Esophagus (tissue), 2 donors: Measurements from ENCODE around the gene SERF1B. TPM values are rescaled to one million over a fixed set of nuclear protein-coding genes. Genes with fewer than 3 reads are reported as not detected.
"Not testable (repeated sequence)": the region's sequence is repeated elsewhere in the genome, so short reads cannot be mapped to it uniquely, and the experiment has no call there.

ENCODE experiments used
- H3K27ac ChIP-seq, 2 donors: one replicate each; pipeline ENCODE4 v1.5.1; 2013; ENCODE audit warnings: low read depth in 2 of 2, mild to moderate bottlenecking in 2 of 2, inconsistent platforms in 1 of 2, low read length in 1 of 2, moderate library complexity in 1 of 2
- H3K27me3 ChIP-seq, 2 donors: one replicate each; pipeline ENCODE4 v1.6.1; 2013; ENCODE audit warnings: low read length in 2 of 2, control low read depth in 1 of 2, mild to moderate bottlenecking in 1 of 2; ENCODE audit not compliant: insufficient read depth in 2 of 2, control insufficient read depth in 1 of 2
- H3K36me3 ChIP-seq, 2 donors: one replicate each; pipeline ENCODE4 v1.6.1; 2013; ENCODE audit warnings: low read length in 1 of 2; ENCODE audit not compliant: control insufficient read depth in 2 of 2, insufficient read depth in 2 of 2
- H3K4me1 ChIP-seq, 2 donors: one replicate each; pipeline ENCODE4 v1.6.1; 2013; ENCODE audit warnings: low read length in 1 of 2; ENCODE audit not compliant: control insufficient read depth in 2 of 2, insufficient read depth in 2 of 2
- H3K4me3 ChIP-seq, 2 donors: one replicate each; pipeline ENCODE4 v1.5.1; 2013; ENCODE audit warnings: low read length in 2 of 2, mild to moderate bottlenecking in 2 of 2, low read depth in 1 of 2, moderate library complexity in 1 of 2
- H3K9me3 ChIP-seq, 2 donors: one replicate each; pipeline ENCODE4 v1.6.1; 2013; ENCODE audit warnings: mild to moderate bottlenecking in 2 of 2, low read depth in 1 of 2, low read length in 1 of 2, moderate library complexity in 1 of 2; ENCODE audit not compliant: control insufficient read depth in 2 of 2, insufficient read depth in 1 of 2
- whole genome bisulfite sequencing, 2 donors: extraction: QIAGEN DNeasy Blood & Tissue Kit; methylation state at CpG; one replicate each; pipeline ENCODE4 v1.1.7; 2013; 5-methylcytosine and 5-hydroxymethylcytosine counted together
- polyA plus RNA-seq, 2 donors: library from polyadenylated mRNA; stranded (reverse); fragments of 200-250 nt; gene quantifications; one replicate each; pipeline ENCODE4 v1.2.3, GENCODE V29; 2013
- donor health status: healthy with polysubstance abuse.
- donor health status: Bipolar disorder and iron deficiency.

Gene SERF1B
- polyA plus RNA-seq, 2 donors: 22.7 to 24.8 TPM

GRCh38 chr5:70077632-70078031 is 52.6 kb downstream of the SERF1B start:
- H3K27ac ChIP-seq, H3K4me1 ChIP-seq, H3K4me3 ChIP-seq, H3K36me3 ChIP-seq, H3K27me3 ChIP-seq, H3K9me3 ChIP-seq: not testable (repeated sequence)
- 95 to 98% methylated on average over 5 of the region's 8 CpGs for WGBS, 2 donors

- H3K4me1 ChIP-seq, H3K4me3 ChIP-seq, H3K36me3 ChIP-seq, H3K27ac ChIP-seq, H3K9me3 ChIP-seq, H3K27me3 ChIP-seq: not testable (repeated sequence)
- no CpG with 5 or more reads among the region's 1 CpG for WGBS, 2 donors
These were observed 63.9 kb downstream of the SERF1B start for GRCh38 chr5:70088907-70089464.

- H3K4me3 ChIP-seq, H3K27me3 ChIP-seq, H3K9me3 ChIP-seq, H3K4me1 ChIP-seq, H3K36me3 ChIP-seq, H3K27ac ChIP-seq: not testable (repeated sequence)
- no CpG with 5 or more reads among the region's 7 CpGs for WGBS, 2 donors
These were observed 66.7 kb downstream of the SERF1B start for GRCh38 chr5:70091776-70092175.

Other genes starting within 250 kb of the SERF1B start
- 10 to 100 TPM; 11.7 to 18.3 TPM for gene SMN2, start 24.4 kb downstream of the SERF1B start, polyA plus RNA-seq